Measurements from ENCODE around the gene DTX4. TPM values are rescaled to one million over a fixed set of nuclear protein-coding genes. Genes with fewer than 3 reads are reported as not detected.

DTX4 gene
- polyA plus RNA-seq, 1 of the 3 experiments (the other 2 are of a cell fraction), result 0.05 TPM

- TF ChIP-seq FOSL2 (IDR thresholded peaks at IDR 0.05; ENCODE audit: borderline replicate concordance, low read depth) (no peak), TEAD4 (IDR thresholded peaks at IDR 0.05; ENCODE audit: borderline replicate concordance, insufficient read depth) (no peak), MAX (IDR thresholded peaks at IDR 0.05; ENCODE audit: low read depth) (no peak), FOXM1 (IDR thresholded peaks at IDR 0.05; ENCODE audit: low read depth) (no peak), NRF1 (IDR thresholded peaks at IDR 0.05; ENCODE audit: low read depth, low read length) (no peak), EZH2phosphoT487 (IDR thresholded peaks at IDR 0.05; ENCODE audit: borderline replicate concordance, low read depth) (no peak), JUND (IDR thresholded peaks at IDR 0.05) (no peak), IRF3 (IDR thresholded peaks at IDR 0.05; ENCODE audit: low read depth, low read length) (no peak), CHD2 (IDR thresholded peaks at IDR 0.05; ENCODE audit: low read length, partially characterized antibody) (no peak), RXRA (IDR thresholded peaks at IDR 0.05; ENCODE audit: borderline replicate concordance, low read depth) (no peak), YY1 (IDR thresholded peaks at IDR 0.05; ENCODE audit: low read depth) (no peak), SMC3 (IDR thresholded peaks at IDR 0.05; ENCODE audit: low read depth, low read length) (no peak), EP300 (IDR thresholded peaks at IDR 0.05; ENCODE audit: borderline replicate concordance in 1 of 2, low read depth in 1 of 2, low read length in 1 of 2) (no peak), POLR2AphosphoS5 (IDR thresholded peaks at IDR 0.05; ENCODE audit: low read depth, low read length) (no peak), REST (IDR thresholded peaks at IDR 0.05; ENCODE audit: low read depth, low read length) (no peak), NFIC (IDR thresholded peaks at IDR 0.05; ENCODE audit: borderline replicate concordance) (no peak), ZBTB33 (IDR thresholded peaks at IDR 0.05; ENCODE audit: borderline replicate concordance, low read depth) (no peak), MEF2A (IDR thresholded peaks at IDR 0.05; ENCODE audit: borderline replicate concordance, low read depth) (no peak), GABPA (IDR thresholded peaks at IDR 0.05; ENCODE audit: low read depth) (no peak), TCF12 (IDR thresholded peaks at IDR 0.05) (no peak)
- H2AFZ ChIP-seq (ENCODE audit: low read depth), result no peak overlapping the region
- no peaks in the 10 kb centered on the region for H3F3A ChIP-seq (replicated peaks; ENCODE audit: insufficient read depth)
- H3K4me1 ChIP-seq (ENCODE audit: control insufficient read depth in 1 of 2, insufficient read depth in 2 of 2, low read depth in 1 of 2, low read length in 1 of 2), result no peaks in the 10 kb centered on the region
- no peak overlapping the region for H3K9ac ChIP-seq
- H3K4me3 ChIP-seq (ENCODE audit: low read depth in 2 of 2, low read length in 1 of 2), result no peak overlapping the region
- H3K4me2 ChIP-seq, result no peak overlapping the region
- CTCF ChIA-PET, result interaction anchor here (1.1 to 1.5 kb wide), 3 partner anchors 13 to 32 kb away, joined by 3 to 8 read pairs (median 4); partner anchors contain the start of gene DTX4
- H3K79me2 ChIP-seq (ENCODE audit: insufficient read depth), result no peaks in the 10 kb centered on the region
- POLR2A ChIA-PET, result no interaction called here
- no peaks in the 10 kb centered on the region for H3K36me3 ChIP-seq (replicated peaks in 1 of 2; ENCODE audit: control insufficient read depth in 1 of 2, insufficient read depth in 2 of 2, low read length in 1 of 2)
- no peaks in the 10 kb centered on the region for H3K9me2 ChIP-seq
- H3K27ac ChIP-seq (ENCODE audit: low read depth in 2 of 2, low read length in 1 of 2), result no peak overlapping the region
- H3K27me3 ChIP-seq (ENCODE audit: insufficient read depth), result peaks cover 5% of the 10 kb centered on the region; the same call in 1 of the 2 replicates
- DNase-seq, result no peak
- H4K20me1 ChIP-seq (ENCODE audit: insufficient read depth), result no peaks in the 10 kb centered on the region
- H3K9me3 ChIP-seq, result no peaks in the 10 kb centered on the region
- 33% methylated on average over 4 of the region's 4 CpGs for WGBS (ENCODE audit: low lambda C conversion rate)
Observed at GRCh38 chr11:59189986-59190385, 18.1 kb downstream of the DTX4 start.
